Fibroblast of peridontal ligament (primary cell): Measurements from ENCODE around the gene ZNF232.
"Not testable (repeated sequence)": the region's sequence is repeated elsewhere in the genome, so short reads cannot be mapped to it uniquely, and the experiment has no call there.

Experiments used
- DNase-seq: peaks from one replicate; pipeline ENCODE4 v3.0.0-alpha.2; 2010; ENCODE audit errors: extremely low read depth

The ZNF232 gene

GRCh38 chr17:5130261-5130660, 18.6 kb upstream of the ZNF232 start:
- not testable (repeated sequence) for DNase-seq

- DNase-seq, result not testable (repeated sequence)
These were observed 18.1 kb upstream of the ZNF232 start for GRCh38 chr17:5129770-5130169.

DNA sequence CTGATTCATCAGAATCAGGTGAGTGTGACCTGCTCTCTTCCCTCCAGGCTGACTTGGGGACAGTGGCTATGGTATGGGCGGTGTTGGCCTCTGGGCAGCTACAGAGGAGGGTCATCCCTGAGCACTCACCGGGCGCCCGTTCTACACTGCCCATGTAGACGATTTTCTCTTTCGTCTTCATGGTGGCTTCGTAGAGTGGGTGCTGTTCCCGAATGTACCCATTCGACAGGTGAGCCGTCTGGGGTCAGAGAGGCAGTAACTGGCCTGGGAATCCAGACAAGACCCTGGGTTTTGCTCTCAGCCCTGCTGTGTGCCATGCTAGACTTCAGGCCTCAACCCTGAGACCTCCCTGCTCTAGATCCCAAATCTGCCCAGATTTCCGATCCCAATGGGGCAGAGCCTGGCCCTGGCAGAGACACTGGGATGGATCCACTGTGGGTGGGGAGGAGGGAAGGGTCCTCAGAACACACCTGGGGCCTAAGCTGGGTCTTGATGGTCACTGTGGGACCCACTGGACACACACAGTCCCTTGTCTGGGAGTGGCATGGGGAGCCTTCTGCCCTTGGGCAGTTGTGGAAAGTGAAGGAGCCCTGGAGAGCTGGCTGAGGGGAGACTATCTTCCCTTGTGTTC, 17.3 kb upstream of the ZNF232 start:
- DNase-seq, result no peak

GRCh38 chr17:5128387-5128786, 16.7 kb upstream of the ZNF232 start:
- not testable (repeated sequence) for DNase-seq

DNA sequence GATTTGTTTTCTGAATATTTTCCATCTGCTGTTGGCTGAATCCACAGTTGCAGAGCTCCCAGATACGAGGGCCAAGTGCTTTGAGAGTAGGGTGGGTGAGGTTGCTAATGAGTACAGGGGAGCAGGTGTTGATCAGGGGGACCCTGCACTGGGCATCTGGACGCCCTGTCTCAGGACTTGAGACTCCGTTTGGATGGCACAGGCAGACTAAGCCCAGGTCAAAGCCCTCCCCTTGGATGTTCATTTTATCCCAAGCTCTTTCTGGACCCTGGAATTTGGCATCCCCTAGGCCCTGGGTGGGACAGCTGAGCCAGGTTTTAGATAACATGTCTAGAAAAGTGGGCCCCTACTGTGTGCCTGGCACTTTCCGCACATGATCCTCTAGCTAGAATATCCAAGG, 16.2 kb upstream of the ZNF232 start:
- no peak for DNase-seq

GRCh38 chr17:5126719-5127488, 15.2 kb upstream of the ZNF232 start:
- DNase-seq, result no peak

- not testable (repeated sequence) for DNase-seq
These were observed 13.2 kb upstream of the ZNF232 start for GRCh38 chr17:5124896-5125295.

- not testable (repeated sequence) for DNase-seq
These were observed 12.6 kb upstream of the ZNF232 start for GRCh38 chr17:5124125-5124760.

GRCh38 chr17:5123343-5124124, 11.9 kb upstream of the ZNF232 start:
- no peak for DNase-seq

GRCh38 chr17:5122586-5123342, 11.1 kb upstream of the ZNF232 start:
- DNase-seq, result no peak

DNA sequence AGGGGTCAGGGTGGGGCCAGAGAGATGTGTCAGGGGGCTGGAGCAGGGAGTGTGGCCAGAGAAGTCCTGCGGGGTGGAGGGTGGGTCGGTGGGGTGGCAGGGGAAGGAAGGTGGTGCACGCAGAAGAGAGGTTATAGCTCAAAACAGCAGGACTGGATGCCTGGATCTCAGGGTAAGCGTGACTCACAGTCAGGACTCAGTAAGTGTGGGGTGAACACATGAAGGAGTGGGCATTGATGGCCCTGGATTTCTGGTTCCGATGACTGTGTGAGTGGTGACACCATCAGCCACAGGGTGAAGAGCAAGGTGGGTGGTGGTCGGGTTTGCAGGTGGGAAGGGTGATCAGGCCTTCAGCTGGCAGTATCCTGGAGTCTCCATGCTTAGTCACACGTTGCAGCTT, 10.4 kb upstream of the ZNF232 start:
- not testable (repeated sequence) for DNase-seq

DNA sequence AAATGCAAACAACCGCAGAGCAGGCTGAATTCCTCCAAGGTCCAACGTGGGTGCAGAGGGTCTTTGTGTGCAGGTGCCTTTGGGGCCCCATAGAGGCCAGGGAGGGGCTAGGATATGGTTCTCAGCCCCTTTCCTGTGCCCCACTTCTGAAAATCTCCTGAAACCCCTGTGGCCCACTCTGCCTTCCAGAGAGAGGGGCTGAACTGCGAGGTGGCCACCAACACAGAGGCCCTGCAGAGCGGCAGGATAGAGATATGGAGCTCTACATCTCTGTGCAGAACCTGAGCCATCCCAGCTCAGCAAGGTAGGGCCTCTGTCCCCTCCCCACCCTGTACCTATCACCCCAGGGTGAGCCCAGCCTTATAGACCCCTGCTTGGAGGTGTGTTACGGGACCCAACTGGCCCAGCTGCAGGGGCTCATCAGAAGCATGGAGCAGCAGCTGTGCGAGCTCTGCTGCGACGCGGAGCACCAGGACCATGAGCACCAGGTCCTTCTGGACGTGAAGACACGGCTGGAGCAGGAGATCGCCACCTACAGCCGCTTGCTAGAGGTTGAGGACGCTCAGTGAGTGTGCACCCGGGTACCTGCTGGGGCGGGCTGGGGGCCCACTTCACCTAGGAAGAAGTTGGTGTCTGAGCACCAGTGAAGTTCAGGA, 9.6 kb upstream of the ZNF232 start:
- DNase-seq, result no peak

GRCh38 chr17:5120436-5121185, 8.9 kb upstream of the ZNF232 start:
- not testable (repeated sequence) for DNase-seq

DNA sequence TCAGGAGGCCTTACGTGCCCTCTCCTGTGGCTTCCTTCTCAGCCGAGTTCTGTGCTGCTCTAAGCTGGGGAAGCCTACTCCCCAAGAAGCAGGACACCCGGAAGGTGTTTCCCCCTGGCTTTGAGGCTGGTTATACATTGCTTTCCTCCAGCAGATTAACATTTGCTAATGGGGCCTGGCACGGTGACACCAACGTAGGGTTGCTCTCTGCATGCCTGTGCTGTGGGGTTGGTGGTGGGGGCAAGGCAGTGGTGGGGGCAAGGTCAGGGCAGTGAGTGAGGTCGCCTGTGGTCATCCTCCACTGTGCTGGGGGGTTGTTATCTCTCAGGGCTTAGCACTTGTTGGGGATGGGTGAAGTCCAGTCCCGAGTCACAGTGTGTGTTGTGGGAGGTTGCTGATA, 8.4 kb upstream of the ZNF232 start:
- no peak for DNase-seq

DNA sequence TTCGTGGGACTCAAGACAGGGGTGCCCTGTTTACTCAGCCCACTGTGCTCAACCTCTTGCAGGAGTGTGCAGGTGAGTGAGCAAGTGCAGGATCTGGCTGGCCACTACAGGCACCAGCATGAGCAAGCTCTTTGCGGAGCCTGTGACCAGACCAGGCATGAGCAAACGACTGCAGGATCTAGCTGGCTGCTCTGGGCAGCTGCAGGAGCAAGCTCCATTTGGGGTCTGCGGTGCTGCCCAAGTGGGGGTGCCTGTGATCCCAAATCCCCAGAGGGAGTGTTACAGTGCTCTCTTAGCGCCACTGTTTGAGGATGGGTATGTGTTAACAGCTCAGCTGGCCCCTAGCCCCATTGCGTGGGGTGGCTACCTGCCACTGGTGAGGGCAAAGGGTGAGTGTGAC, 6.5 kb upstream of the ZNF232 start:
- no peak for DNase-seq

GRCh38 chr17:5115673-5116651, 4.3 kb upstream of the ZNF232 start, which contains the start of gene USP6:
TSS of gene USP6 (plus strand) at chr17:5116032. CDS start at chr17:5130368, 14,336 bp downstream.
- no peak for DNase-seq

DNA sequence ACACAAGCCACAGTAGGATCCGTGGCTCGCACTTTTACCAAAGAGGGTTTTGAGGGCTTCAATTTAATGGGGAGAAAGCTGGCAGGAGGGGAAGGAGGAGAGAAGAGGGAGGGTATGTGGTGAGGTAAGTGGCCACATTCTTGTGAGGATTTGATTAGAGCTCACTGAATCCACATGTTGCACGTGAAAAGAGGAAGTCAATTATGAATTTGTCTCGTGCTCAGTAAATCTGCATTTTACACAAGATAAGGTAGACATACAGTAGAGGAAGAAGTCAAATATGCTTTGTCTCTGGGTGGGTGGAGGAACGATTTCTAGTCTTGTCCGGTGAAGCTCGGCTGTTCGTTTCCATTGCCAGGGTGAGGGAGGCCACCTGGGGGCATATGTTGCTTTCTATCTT, 862 bp downstream of the ZNF232 start:
- peak; percentile 4 for DNase-seq

- no peak for DNase-seq
These were observed 10.8 kb downstream of the ZNF232 start for GRCh38 chr17:5100832-5101231.

DNA sequence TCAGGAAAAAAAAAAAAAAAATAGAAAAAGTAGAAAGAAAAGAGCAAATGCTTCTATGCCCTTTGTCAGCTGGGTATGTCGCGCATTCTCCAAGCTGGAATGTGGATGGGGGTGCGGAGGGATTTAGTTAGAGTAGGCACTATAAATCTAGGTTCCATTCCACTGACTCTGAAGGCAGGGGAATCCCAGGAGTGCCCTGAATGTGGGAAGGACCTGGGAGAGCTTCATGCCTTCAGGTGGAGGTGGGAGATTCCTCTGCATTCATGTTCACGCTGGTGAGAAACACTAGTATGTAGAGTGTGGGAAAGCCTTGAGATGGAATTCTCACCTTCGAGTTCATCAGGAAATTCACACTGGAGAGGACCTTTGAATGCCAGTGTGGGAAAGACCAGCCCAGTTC, 12.4 kb downstream of the ZNF232 start:
- no peak for DNase-seq
